Right renal pelvis (tissue), 4 donors: ENCODE results near the gene B3GLCT. TPM values are rescaled to one million over a fixed set of nuclear protein-coding genes. Genes with fewer than 3 reads are reported as not detected.
"Not testable (repeated sequence)": the region's sequence is repeated elsewhere in the genome, so short reads cannot be mapped to it uniquely, and the experiment has no call there.

Source experiments
- DNase-seq, 4 donors: peaks; one replicate each; pipeline ENCODE4 v3.0.0-alpha.2; 2013; ENCODE audit warnings: low read depth in 4 of 4, low spot score in 3 of 4, missing footprints in 1 of 4
- polyA plus RNA-seq, 4 donors: library from polyadenylated mRNA; unstranded; fragments of 120-200 nt; gene quantifications; one replicate each; pipeline ENCODE4 v1.2.1, GENCODE V29; 2013; ENCODE audit not compliant: insufficient read length in 4 of 4

B3GLCT gene
- polyA plus RNA-seq, 4 donors: 15.6 to 27.8 (median 20.3) TPM

- DNase-seq: no peak
Measured at GRCh38 chr13:31334994-31335557, 135.3 kb downstream of the B3GLCT start.

- not testable (repeated sequence) for DNase-seq
Measured at GRCh38 chr13:31339616-31340015, 139.8 kb downstream of the B3GLCT start.

DNA sequence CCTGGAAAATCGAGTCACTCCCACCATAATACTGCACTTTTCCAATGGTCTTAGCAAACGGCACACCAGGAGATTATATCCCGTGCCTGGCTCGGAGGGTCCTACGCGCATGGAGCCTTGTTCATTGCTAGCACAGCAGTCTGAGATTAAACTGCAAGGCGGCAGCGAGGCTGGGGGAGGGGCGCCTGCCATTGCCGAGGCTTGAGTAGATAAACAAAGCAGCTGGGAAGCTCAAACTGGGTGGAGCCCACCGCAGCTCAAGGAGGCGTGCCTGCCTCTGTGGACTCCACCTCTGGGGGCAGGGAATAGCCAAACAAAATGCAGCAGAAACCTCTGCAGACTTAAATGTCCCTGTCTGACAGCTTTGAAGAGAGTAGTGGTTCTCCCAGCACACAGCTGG, 141.1 kb downstream of the B3GLCT start:
- DNase-seq: not testable (repeated sequence)

DNA sequence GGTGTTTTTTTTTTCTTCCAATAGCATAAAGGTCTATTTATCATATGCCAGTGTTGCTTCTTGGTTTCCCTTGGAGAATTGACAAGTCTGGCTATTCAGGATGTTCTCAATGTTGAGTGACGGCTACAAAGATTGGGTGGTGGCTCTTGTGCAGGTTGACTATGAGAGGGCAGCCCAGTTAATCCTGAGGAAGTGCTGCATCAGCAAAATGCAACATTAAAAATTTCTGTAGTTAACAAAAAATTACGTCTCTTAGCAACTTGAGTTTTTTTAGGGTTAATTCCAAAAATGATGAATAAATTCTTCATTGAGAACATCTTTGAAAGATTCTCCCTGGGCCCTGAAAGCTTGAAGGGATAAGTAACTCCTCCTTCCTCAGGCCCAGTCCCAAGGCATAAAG, 147.1 kb downstream of the B3GLCT start:
- no peak for DNase-seq

DNA sequence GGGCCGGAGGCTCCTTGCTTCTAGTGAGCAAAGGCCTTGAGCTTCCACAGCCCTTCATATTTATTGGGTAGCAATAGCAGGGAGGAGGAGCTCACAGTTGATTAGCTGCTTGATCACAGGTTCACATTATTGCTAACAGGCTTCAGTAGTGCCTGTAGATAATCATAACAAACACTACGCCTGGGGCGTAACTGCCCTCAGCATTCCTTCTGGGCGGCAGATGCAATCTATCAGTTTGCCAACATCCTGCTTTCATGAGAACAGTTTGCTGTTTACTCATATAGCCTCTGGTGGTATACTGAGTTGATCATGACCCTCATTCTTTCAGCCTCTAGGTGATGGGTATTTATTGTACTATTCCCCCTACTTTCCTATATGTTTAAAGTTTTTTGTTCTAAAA, 149.4 kb downstream of the B3GLCT start:
- DNase-seq: no peak

GRCh38 chr13:31350560-31350959, 150.8 kb downstream of the B3GLCT start:
- DNase-seq: no peak

GRCh38 chr13:31351376-31351775, 151.6 kb downstream of the B3GLCT start:
- no peak for DNase-seq

DNA sequence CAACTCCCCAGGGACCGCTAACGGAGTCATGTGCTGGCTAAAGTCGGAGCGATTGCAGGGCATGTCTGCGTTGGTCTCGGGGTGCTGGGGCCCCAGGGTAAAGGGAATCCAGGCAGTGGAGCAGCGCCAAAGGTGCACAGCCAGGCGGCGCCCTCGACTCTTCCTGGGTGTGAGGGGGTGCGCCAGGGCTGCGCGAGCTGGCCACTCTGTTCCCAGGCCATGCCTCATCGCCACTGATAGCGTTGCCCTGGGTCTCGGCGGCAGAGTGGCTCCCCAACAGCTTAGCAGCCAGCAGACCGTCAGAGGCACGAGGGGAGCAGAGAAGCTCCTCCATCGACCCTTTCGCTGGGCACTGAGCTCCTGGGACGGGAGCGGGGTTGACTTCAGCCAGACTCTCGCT, 152.7 kb downstream of the B3GLCT start:
- DNase-seq: no peak

- no peak for DNase-seq
Measured at GRCh38 chr13:31355001-31355400, 155.2 kb downstream of the B3GLCT start.

DNA sequence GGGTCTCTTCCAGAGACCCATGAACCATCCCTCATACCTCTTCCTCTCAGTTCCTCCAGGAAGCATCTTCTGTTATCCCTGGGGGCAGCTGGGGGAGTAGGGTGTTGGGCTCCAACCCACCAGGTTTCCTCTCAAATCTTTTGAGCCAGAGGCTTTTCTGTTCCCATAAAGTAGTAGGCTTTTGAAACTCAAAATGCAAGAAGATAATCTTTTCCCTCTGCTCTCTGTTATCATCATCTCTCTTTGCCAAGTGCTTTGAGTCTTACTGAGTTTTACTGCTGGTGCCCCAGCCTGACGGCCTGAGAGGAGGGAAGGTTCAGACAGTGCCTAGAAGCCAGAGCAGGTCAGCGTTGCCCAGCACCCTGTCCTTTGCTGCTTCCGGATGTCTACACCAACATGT, 157.2 kb downstream of the B3GLCT start:
- no peak for DNase-seq

- no peak for DNase-seq
Measured at GRCh38 chr13:31357581-31357980, 157.8 kb downstream of the B3GLCT start.

DNA sequence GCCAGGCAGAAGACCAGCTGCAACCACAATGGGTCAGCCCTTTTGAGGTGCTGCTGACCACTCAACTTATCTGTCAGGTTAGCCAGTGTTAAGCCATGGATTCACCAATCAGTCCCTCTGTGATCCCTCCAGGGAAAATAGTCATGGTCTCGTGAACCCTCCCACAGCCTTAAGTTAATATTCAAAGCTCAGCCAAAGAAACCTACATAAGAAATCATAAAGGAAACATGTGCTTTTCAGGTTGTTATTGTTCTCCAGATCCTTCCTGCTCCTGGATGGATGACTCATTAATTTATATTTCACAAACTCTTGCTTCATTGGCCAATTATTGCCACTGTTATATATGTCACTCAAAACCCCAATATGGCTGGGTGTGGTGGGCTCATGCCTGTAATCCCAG, 161.9 kb downstream of the B3GLCT start:
- no peak for DNase-seq

DNA sequence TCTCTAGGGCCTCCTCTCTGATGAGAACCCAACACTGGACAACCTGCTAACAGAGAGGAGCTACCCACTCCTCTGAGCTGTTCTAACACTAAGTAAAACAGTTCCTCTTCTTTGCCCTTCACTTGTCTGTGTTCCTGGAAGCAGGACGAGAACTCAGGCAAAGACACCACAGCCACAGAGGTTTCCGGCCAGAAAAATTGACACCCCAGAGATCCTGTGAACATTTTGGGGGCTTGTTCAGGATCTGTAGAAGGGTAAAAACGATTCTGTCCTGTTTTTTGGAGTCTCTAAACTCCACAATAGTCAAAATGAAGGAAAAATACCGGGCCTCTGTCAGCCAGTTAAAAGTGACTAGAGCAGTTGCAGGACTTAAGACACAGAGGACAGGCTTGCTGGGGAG, 165.9 kb downstream of the B3GLCT start:
- DNase-seq: no peak

GRCh38 chr13:31367410-31367809, 167.6 kb downstream of the B3GLCT start:
- DNase-seq: no peak

DNA sequence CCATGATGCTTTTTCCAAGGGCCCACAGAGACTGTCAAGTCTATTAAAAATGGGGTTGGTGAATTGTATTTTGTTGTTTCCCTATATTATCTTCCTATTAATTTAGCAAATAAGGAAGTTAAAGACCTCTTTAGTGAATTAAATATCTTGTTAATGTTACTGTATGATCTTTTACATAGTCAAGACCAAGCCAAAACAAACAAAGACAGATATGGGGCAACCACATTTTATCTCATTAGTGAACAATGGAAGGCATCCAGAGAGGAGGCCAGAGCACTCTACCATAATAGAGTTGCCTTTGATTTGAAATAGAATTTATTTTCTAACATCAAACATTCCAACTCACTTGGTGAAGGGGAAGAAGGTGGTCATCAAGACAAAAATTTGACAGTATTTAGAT, 169.4 kb downstream of the B3GLCT start:
- DNase-seq: no peak

DNA sequence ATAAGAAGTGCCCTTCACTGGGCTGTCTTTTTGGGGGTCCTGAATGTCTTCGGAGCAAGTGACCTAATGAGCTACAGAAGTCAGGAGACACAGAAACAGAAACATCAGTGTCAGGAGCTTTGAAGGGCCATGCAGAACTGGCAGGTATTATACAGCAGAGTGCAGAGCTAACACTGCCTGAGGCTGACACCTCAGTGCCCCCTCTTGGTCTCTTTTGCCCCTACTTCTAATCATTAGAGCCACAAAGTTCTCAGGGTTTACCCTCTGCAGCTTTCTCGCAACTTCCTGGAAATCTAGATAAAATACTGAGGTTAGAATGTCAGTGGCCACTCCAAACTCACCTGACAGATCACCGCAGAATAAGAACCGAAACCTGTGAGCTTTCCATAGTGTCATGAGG, 172.7 kb downstream of the B3GLCT start:
- DNase-seq: no peak

DNA sequence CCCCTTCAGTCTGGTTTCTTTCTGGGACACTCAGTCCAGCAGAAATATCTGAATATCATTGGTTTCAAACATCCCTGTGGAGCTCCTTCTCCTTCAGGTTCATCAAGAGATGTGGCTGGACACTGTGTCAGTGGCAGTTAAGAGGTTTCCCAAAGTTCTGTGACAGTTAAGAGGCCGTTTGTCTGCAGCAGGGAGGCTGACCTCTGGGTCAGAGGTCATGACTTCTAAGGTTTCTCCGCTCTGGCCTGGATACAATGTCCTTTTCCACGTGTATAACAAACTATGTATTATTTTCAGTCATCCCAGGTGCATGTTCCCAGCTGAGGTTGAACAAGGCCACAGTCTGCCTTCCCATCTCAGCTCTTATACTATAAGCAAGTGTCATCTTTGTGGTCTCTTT, 174.9 kb downstream of the B3GLCT start:
- DNase-seq: no peak

DNA sequence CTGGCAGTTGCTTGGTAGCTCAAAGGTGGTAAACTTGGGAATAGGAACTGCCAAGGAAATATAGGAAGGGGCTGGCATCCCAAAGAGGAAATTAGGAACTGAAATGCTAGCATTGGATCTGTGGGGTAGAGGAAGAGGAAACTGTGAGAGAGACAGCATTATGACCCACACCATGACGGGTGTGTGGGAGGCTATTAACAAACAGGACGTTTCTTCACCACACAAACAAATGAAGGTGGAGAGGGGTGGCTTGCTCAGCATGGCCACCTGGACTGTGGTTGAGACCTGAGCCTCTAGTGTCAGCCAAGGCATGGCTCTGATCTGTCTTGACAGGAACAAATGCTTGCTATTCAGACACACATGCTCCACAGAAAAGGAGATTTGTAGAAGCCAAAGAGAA, 178.2 kb downstream of the B3GLCT start:
- DNase-seq: no peak

- DNase-seq: no peak
Measured at GRCh38 chr13:31380715-31381114, 180.9 kb downstream of the B3GLCT start.
